NOMO-1 treated with dmso at 0.1 percent for 144 hours (cell line): ENCODE data around the gene ANO8.
A peak's percentile ranks its signal among the peaks of the same experiment; 100 is the strongest.

Experiments
- DNase-seq: peaks from one replicate; lab custom pipeline; 2025; ENCODE audit not compliant: unreplicated experiment; lab: John Stamatoyannopoulos, UW

The ANO8 gene

DNA sequence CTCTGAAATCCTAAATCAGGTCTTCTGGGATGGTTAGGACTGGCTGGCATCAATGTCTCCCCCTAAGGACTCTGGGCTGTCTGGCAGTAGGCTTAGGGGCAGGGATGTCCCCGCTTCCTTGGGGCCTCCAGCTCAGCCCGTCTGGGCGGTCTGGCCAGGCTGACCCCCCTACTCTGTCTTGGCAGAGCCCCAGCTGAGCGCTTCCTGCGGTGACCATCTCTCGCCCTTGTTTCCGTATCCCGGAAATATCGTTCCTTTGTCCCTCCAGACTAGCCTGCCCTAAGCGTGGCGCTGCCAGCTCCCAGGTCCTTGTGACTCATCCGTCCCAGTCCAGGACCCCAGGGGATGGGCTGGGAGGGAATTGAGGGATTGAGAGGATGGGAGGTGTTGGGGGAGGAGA is 14.0 kb upstream of the ANO8 start:
- no peak for DNase-seq

DNA sequence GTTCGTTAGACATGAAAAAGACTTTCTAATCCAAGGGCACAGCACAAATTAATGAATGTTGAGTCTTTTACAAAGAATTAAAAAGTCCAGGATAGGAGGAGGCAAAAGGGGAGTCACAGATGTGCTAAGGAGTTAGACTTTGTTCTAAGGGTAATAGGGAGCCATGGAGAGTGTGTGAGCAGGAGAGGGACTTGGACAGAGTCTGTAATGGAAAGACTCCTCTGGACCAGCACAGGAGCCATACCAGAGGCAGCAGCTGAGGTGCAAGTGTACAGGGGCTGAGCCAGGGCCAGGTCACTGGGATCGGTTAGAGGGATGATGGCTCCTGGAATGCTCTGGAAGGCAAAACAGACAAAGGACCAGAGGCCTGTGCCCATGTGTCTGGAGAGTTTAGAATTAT is 13.2 kb upstream of the ANO8 start:
- DNase-seq = no peak

DNA sequence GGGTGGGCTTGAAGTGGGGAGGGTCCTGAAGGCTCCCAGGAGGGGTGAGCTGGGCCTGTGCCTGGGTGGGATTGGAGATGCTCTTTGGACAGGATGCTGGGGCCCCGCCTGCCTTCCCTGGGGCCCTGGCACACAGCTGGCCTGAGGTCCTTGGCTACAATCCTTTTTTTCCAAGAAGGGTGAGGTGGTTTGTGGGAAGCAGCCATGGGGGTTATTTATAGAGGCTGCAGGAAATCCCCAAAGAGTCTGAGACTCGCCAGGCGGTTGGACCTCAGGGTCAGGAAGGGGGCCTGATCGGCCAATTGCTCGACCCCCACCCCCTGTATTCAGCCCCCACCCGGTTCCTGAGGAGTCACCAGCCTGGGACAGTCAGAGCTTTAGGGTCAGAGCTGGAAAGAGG is 12.7 kb upstream of the ANO8 start:
- DNase-seq = no peak

DNA sequence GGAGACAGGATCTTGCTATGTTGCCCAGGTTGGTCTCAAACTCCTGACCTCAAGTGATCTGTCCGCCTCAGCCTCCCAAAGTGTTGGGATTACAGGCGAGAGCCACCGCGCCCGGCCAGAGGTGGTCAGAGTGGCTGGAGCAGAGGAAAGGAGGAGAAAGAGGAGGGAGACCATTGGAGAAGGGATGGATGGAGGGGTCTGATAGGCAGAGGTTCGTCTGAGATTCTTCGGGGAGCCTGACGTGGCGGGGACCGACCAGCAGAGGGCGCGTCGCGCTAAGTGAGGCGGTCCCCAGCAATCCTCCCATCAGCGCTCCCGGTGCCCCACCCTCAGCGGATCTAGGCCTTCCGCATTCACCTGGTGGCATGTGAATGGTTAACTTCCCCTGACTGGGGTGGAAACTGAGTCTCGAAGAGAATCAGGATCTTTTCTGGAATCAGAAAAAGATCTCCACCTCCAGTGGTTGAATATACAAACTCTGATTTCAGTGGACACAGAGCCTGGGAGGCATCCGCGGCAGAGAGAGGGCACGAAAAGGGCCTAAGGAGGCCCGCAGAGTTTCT is 11.5 kb upstream of the ANO8 start:
- peak; percentile 37 for DNase-seq

DNA sequence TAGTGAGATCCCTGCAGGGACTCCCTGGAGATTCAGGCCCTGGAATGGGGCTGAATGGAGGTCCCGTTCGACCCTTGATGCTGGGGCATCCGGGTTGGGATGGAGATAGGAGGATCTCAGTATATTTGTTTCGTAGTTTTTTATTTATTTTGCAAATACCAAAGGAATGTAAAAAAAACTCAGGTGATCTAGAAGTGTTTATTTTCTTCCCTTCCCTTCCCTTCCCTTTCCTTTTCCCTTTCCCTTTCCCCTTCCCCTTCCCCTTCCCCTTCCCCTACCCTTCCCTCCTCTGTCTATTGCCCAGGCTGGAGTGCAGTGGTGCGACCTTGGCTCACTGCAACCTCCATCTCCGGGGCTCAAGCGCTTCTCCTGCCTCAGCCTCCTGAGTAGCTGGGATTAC is 7.2 kb upstream of the ANO8 start:
- no peak for DNase-seq

DNA sequence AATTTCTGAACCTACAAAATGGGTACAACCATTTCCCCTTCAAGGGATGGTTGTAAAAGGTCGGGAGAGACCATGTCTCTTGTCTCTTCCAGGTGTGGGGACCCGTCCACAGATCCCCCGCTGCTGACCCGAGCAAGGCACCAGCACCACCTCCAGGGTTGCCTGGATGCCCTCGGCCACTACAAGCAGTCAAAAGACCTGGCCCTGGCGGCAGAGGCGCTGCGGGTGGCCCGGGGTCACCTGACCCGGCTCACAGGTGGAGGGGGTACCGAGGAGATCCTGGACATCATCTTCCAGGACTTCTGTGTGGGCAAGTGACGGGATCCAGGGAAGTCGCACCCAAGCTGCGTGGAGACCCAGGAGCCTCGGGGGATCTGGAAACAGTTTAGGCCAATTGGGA is 6.7 kb upstream of the ANO8 start:
- DNase-seq = no peak

DNA sequence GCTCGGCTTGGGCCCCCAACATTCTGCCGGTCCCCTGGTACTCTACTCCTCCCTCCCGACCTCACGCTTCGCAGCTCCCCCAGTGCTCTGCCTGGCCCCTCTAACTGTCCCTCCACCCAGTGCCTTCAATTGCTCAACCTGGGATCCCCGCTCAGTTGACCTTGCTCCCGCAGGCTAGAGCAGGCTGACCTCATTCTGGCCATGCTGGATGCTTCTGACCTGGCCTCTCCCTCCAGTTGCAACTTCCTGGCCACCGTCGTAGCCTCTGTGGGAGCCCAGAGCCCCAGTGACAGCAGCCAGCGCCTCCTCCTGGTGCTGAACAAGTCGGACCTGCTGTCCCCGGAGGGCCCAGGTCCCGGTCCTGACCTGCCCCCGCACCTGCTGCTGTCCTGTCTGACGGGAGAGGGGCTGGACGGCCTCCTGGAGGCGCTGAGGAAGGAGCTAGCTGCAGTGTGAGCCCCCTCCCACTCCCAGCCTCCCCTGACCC is 6.3 kb upstream of the ANO8 start:
- no peak for DNase-seq

DNA sequence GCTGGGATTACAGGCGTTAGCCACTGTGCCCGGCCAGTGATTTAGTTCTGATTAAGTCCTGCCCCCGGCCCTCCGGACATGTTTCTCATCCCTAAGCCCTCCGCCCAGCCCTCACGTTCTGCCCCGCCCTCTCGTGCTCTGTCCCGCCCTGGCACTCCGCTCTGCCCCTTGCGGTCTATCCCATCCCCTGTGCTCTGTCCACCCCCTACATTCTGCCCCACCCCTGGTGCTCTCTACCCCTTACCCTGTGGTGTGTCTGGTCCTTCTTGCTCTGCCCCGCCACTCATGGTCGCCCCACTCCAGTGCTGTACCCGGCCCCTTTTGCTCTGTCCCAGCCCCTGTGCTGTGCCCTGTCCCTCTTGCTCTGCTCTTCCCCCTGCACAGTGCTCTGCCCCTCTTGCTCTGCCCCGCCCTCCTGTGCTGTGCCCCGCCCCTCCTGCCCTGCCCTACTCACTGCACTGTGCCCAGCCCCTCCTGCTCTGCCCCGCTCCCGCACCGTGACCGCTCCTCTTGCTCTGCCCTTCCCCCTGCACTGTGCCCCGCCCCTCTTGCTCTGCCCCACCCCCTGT is 5.7 kb upstream of the ANO8 start:
- DNase-seq = no peak

DNA sequence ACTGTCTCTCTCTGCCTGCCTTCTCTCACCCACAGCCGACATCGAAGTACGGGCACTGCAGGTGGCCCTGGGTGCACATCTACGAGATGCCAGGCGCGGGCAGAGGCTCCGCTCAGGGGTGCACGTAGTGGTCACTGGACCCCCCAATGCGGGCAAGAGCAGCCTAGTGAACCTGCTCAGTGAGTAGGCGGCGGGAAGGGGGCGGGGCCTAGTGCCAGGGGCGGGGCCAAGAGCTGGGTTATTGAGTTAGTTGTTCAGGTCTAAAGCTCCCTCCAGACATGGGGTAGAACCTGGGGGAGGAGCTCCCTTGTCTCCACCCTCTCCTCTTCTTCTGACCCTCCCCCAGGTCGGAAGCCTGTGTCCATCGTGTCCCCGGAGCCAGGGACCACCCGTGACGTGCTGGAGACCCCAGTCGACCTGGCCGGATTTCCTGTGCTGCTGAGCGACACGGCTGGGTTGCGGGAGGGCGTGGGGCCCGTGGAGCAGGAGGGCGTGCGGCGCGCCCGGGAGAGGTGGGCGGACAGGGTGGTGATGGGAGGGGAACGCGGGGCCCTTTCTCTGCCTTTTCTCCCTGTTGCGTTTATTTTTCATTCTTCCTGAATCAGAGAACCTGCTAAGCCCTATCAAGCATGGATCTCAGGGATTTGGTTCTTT is 4.6 kb upstream of the ANO8 start:
- DNase-seq = no peak

DNA sequence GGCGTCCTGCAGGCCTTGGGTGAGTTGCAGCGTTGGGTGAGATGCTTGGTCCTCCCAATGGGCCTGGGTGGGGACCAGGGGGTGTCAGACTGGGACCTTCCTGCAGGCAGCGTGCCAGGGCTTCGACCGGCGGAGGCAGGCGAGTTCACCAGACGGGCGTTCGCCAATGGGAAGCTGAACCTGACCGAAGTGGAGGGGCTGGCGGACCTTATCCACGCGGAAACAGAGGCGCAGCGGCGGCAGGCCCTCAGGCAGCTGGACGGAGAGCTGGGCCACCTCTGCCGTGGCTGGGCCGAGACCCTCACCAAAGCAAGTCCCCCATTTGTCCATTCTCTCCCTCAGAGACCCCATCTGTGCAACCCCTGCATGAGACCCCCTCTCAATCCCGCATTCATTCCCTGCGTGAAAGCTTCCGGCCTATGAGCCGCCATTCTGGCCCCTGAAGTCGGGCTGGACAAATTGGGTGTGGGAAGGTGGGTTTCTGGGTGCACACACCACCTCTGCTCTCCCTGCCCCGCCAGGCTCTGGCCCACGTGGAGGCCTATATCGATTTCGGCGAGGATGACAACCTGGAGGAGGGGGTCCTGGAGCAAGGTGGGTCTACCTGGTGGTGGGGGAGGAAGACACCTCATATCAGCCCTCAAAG is 3.9 kb upstream of the ANO8 start:
- DNase-seq = no peak

DNA sequence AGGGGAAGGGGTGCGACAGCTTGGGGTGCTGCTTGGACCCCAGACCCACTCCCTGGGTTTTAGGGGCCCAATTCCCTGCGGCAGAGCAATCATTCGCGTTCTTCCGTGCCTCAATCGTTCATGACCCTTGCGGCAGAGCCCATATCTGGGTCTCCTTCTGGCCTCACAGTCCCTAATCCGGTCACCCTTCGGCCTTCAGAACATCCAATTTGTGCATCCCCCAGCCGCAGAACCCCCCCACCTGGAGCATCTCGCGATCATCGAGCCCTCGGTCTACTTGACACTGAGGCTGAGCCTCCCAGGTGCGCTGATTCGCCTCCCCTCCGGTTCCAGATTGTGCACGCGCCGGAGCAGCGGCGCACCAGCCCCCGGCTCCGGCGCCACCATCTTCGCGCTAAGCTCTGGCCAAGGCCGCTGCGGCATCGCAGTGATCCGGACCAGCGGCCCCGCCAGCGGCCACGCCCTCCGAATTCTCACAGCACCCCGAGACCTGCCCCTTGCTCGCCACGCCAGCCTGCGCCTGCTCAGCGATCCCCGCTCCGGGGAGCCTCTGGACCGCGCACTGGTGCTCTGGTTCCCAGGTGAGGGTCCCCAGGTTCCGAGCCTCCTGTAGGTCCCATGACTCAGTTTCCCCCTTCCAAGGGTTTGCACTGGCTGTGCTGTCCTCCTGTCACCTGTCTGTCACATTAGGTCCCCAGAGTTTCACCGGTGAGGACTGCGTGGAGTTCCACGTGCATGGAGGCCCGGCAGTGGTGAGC is 3.2 kb upstream of the ANO8 start:
- no peak for DNase-seq

DNA sequence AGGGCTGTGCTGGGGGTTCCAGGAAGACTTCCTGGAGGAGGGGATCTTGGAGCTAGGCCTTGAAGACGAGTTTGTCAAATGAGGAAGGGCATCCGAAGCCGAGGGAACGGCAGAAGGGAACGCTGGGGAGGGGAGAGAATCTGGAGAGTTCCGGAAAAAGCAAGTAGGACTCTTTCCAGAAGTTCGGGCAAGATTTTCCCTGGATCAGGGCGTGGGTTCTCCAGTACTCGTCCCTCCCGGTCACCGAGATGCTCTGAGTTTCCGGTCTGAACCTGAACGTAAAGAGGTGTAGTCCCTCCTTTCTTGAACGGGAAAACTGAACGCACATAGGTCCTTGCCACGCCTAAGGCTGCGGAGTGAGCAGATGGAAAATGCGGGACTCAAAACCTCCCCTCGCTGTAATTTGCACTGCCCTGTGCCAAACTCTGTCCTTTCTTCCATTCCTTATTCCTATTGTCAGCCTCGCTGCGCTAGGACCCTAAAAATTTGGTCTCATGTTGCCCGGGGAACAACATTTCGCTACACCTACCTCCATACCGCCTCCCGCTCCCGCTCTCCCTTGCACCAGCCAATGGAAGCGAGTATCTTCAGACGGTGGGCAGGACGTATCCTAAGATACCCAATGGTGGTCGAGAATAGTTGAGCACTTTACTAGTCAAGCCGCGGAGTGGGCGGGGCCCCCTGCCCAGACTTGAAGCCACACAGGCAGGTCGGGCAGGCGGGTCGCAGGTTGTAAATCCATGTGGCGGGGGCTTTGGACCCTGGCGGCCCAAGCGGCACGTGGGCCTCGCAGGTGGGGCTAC is 2.4 kb upstream of the ANO8 start, which contains the start of gene GTPBP3:
Gene GTPBP3, plus strand, starts transcription at position 682 of the 803 bp plus-strand sequence. Its CDS starts 59 bp downstream, at position 741.
- peak; percentile 98 for DNase-seq

DNA sequence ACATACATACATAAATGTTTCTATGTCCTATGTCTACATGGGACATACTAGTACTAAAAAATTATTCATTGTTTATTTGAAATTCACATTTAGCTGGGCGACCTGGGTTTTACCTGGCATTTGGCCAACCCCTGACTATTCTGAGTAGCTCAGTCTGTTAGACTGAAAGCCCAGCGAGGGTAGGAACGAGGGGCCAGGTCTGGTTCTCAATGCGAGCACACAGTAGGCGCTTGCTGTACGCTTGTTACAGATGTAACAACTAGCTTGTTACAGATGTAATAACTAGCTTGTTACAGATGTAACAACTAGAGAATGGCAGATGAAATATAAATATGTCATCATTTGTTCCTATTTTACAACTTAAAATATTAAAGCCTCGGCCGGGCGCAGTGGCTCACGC is 920 bp upstream of the ANO8 start:
- DNase-seq = no peak

DNA sequence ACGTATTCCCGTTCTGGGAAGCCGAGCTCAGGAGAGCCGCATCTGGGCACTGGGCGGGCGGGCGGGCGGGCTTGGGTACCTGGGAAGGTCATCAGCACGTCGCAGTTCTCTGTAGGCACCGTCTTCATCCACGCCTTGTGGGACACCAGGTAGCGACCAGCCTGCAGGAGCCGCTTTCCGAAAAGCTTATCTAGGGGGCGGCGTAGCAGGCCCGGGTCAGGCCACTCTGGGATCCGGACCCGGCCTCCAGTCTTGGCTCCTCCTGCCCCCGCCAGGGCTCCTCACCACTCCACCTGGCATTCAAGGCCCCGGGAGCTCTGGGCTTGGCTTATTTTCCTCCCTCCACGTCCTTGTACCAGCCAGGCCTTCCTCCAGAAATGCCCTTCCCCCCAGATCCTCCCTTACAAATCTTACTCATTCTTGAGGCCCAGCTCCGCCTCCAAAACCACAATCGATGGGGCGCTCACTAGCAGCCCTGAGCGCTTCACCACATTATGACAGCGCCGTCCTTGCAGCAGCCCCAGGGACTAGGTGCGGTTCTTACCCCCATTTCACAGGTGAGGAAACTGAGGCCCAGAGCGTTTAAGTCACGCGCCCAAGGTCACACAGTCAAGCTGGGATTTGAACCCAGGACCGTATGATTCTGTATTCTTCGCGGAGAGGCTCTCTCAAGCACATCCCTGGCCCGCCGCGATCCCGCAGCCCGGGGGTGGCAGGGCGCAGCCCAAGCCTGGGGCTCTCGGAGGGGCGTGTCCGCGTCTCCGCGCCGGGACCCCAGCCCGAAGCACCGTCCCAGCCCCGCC is 843 bp downstream of the ANO8 start:
- peak; percentile 89 for DNase-seq

DNA sequence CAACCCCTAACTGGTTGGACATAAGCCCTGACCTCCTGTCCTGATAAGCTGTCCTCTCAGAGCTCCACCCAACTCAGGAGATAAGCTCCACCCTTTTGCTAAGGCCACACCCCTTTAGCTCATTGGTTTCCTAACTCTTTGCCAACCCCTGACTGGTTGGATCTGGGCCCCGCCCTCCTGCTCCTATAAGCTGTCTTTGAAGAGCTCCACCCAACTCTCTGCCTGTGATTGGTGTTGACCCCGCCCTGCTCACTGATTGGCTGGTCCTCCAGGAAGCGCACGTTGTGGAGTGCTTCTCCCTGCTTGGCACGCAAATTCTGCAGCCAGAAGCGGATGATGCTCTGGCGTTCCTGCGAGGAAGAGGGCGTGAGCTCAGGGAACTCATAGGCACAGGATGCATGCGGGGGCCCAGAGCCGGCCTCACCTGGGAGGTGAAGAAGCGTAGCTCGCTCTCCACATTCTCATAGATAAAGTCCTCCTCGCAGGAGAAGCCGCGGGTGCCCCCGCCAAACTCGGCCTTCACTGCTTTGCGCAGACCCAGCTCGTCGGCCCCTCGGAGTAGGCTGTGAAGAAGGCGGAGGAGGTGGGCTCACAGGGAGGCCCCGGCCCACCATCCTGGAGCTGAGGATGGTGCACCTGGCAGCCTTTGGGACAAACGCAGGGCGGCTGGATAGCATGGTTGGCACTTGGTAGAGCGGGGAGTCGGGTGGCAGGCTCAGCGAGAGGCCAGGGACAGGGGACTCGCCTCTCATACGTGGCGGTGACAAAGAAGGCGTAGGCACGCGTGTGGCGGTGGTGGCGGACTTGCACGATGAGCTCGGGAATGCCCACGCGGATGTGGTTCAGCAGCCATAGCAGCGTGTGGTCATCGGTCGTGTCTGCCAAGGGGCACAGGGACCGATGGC is 1.7 kb downstream of the ANO8 start:
- DNase-seq = no peak

DNA sequence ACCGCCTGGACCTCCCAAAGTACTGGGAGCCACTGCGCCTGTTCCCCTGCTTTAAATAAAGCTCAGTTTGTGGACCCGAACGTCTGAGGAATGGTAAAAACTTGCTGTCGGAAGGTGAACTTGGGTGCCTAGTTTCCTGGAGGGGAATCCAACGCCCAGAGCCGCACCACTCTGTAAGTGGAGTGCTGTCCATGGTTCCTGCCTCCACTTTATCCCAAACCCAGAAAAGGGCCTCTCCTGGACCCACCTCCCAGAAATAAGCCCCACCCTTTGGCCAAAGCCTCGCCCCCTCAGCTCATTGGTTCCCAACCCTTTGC is 2.3 kb downstream of the ANO8 start:
- DNase-seq = no peak

DNA sequence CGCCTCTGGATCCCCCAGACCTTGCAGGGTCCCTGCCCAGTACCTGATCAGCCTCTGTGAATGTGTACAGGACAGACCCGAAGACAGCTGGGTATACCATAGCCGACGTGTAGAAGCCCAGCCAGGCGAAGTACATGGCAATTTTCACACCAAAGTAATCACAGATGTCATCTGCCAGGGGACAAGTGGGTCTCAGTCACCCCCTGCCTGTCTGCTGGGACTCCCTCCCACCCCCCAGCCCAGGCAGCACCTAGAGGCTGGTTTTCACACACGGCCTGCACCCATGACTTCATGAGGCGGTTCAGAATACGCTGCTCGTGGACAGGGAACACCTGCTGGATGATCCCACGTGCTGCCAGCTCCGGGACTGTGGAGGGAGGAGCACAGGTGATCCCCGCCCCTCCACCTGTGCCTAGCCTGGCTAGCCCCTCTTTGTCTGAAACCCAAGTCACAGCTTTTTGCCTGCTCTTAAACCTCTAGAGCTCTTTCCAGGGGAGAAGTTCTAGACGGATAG is 3.6 kb downstream of the ANO8 start:
- DNase-seq = no peak

DNA sequence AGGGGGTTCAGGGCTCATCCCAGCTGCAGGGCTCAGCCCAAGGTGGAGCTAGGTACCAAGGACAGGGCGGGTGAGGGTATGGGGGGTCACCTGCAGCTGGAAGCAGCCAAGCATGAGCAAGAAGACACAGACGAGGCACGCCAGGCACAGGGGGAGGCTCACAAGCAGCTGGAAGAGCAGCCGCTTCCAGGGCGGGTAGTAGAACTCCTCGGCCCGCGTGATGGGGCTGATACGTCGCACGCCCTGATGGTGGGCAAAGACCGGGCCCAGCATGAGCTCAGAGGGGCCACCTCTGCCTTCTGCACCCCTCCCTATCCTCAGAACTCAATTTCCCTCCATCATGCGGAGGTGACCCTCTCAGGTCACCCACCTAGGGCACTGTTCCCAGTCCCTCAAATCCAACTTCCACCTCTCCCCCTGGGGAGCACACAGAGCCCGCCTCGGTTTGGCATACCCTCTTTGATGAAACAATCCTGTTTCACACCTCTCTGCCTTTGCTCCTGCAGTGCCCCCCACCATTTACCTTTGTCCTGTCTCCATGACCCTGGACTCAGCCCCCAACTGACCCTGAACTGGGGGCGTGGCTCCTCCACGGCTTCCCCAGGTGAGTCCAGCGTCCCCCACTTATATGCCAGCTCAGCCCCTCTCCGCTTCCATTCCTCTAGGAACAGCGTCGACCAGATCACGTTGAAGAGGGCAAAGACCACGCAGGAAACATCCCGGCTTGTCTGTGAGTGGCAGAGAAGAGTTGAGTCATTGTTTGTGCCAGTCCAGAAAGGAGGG is 4.2 kb downstream of the ANO8 start:
- no peak for DNase-seq
